HepG2 (cell line): Measurements from ENCODE around the gene HOXC4. TPM values are rescaled to one million over a fixed set of nuclear protein-coding genes. Genes with fewer than 3 reads are reported as not detected.
"Not testable (repeated sequence)": the region's sequence is repeated elsewhere in the genome, so short reads cannot be mapped to it uniquely, and the experiment has no call there.

ENCODE experiments used
- ATAC-seq: fragments of 200-7000 bp; cut with Tn5 transposase; 3 replicates; pipeline ENCODE4 v1.9.1; 2020; ENCODE audit warnings: mild to moderate bottlenecking, moderate library complexity
- BruUV-seq: library from RNA; stranded (reverse); fragments of 400-500 nt; replicated peaks from 2 replicates; lab custom pipeline; 2021; lab: Mats Ljungman, UMichigan
- CTCF ChIA-PET: fragments of 300-600 bp; formaldehyde crosslinking; extraction: SDS; loops from one replicate; lab custom pipeline; 2021; ENCODE audit warnings: low total read pairs, inconsistent platforms, low intra/inter-chr PET ratio; lab: Yijun Ruan, JAX
- POLR2A ChIA-PET: fragments of 350-600 bp; sonication (Branson Sonifier 250); formaldehyde crosslinking; loops from one replicate; lab custom pipeline; 2020; ENCODE audit warnings: antibody characterized with exemption, inconsistent platforms; lab: Yijun Ruan, JAX
- DNase-seq: peaks from one replicate; pipeline ENCODE4 v3.0.0-alpha.2; 2015; ENCODE audit warnings: low spot score
- FAIRE-seq: peaks from 3 replicates; lab custom pipeline; 2011; peaks lifted over from hg19 to GRCh38; lab: Jason Lieb, UNC
- H2AFZ ChIP-seq: one replicate; pipeline ENCODE4 v1.6.1; 2011; ENCODE audit warnings: low read length, inconsistent platforms
- H3K27ac ChIP-seq: fragments of 300-600 bp; 3 replicates; pipeline ENCODE4 v1.8.0; 2011; ENCODE audit warnings: mixed run types, mild to moderate bottlenecking, mixed read lengths, low read length, inconsistent platforms; ENCODE audit not compliant: insufficient read depth; ENCODE audit errors: extremely low read length
- H3K27me3 ChIP-seq, 2 experiments: fragments of 200-600 bp in 1 of 2; 2 replicates in 1 of 2; 3 replicates in 1 of 2; pipeline versions ENCODE4 v1.6.0 to v1.8.0; 2011; ENCODE audit warnings: low read length in 2 of 2, mild to moderate bottlenecking in 2 of 2, moderate library complexity in 2 of 2, inconsistent platforms in 1 of 2; ENCODE audit not compliant: insufficient read depth in 2 of 2, control insufficient read depth in 1 of 2
- H3K36me3 ChIP-seq, 2 experiments: fragments of 200-600 bp in 1 of 2; replicated peaks in 1 of 2; 2 replicates in 1 of 2; 3 replicates in 1 of 2; pipeline versions ENCODE4 v1.5.1 to v1.8.0; 2011; ENCODE audit warnings: low read length in 2 of 2, inconsistent platforms in 1 of 2; ENCODE audit not compliant: insufficient read depth in 2 of 2, control insufficient read depth in 1 of 2
- H3K4me1 ChIP-seq: 2 replicates; pipeline ENCODE4 v1.5.1; 2012; ENCODE audit warnings: low read length, inconsistent platforms; ENCODE audit not compliant: insufficient read depth
- H3K4me2 ChIP-seq: 2 replicates; pipeline ENCODE4 v1.6.0; 2011; ENCODE audit warnings: low read depth, low read length, inconsistent platforms
- H3K4me3 ChIP-seq, 3 experiments: fragments of 200-600 bp in 1 of 3; sonication (generic), shearing (Covaris generic) in 1 of 3; replicated peaks in 1 of 3; 2 replicates each; pipeline ENCODE4 v1.5.1; 2011 to 2016; ENCODE audit warnings: low read length in 3 of 3, inconsistent platforms in 2 of 3, low read depth in 2 of 3, mild to moderate bottlenecking in 2 of 3, control low read depth in 1 of 3, mixed read lengths in 1 of 3; ENCODE audit not compliant: insufficient read depth in 1 of 3
- H3K79me2 ChIP-seq: one replicate; pipeline ENCODE4 v1.6.1; 2011; ENCODE audit warnings: low read length, inconsistent platforms; ENCODE audit not compliant: insufficient read depth
- H3K9ac ChIP-seq: 2 replicates; pipeline ENCODE4 v1.6.0; 2011; ENCODE audit warnings: mild to moderate bottlenecking, low read depth, low read length, inconsistent platforms; ENCODE audit not compliant: insufficient read depth
- H3K9me3 ChIP-seq: 2 replicates; pipeline ENCODE4 v1.5.1; 2012; ENCODE audit warnings: mild to moderate bottlenecking, low read length
- H4K20me1 ChIP-seq: 2 replicates; pipeline ENCODE4 v1.6.0; 2011; ENCODE audit warnings: inconsistent platforms, mild to moderate bottlenecking, low read length, moderate library complexity; ENCODE audit not compliant: insufficient read depth
- WGBS: methylation state at CpG from one replicate; pipeline ENCODE4 v1.1.6; 2017; ENCODE audit warnings: low lambda C conversion rate; 5-methylcytosine and 5-hydroxymethylcytosine counted together
- in situ Hi-C: cut with HindIII; loops from 2 replicates; pipeline ENCODE4 v1.10.0; 2017; ENCODE audit warnings: low pct_unique_long_range_greater_than_20kb; ENCODE audit not compliant: extremely low pct_ligation_motif_present
- intact Hi-C: fragments of 100-400 bp; cut with micrococcal nuclease; formaldehyde crosslinking; loops from one replicate; pipeline ENCODE4 v1.10.0; 2022; ENCODE audit not compliant: unreplicated experiment
- microRNA counts: library from miRNA; unstranded; fragments of <30 nt; microRNA quantifications from one replicate; lab custom pipeline; 2015
- microRNA-seq: library from miRNA; unstranded; fragments of <30 nt; microRNA quantifications from one replicate; pipeline ENCODE4, GENCODE V29; 2020
- polyA plus RNA-seq, 8 experiments: library from polyadenylated mRNA; depleted of rRNA in 3 of 8; stranded (reverse) in 7 of 8; unstranded in 1 of 8; fragments of >200 nt; fragmentation: Illumina TruSeq in 4 of 8; extraction: Trizol in 4 of 8; gene quantifications; 2 replicates each; pipeline versions ENCODE4 v1.2.1 to v1.2.3, GENCODE V29; 2011 to 2016; ENCODE audit warnings: low read depth in 4 of 8, missing spikeins in 1 of 8, mixed read lengths in 1 of 8; ENCODE audit not compliant: insufficient read depth in 1 of 8
- small RNA-seq, 3 experiments: library from RNA; depleted of rRNA; stranded (forward); fragments of <200 nt; gene quantifications; one replicate each; pipeline ENCODE3, GENCODE V24; 2012; ENCODE audit warnings: low read depth in 2 of 3, low replicate concordance in 1 of 3; ENCODE audit not compliant: insufficient read length in 3 of 3, insufficient read depth in 2 of 3
- total RNA-seq, 5 experiments: library from RNA; depleted of rRNA; stranded (reverse); fragments of >200 nt; fragmentation: Illumina TruSeq; extraction: Trizol; gene quantifications; 2 replicates each; pipeline ENCODE4 v1.2.3, GENCODE V29; 2016; ENCODE audit warnings: low read depth in 1 of 5

HOXC4 gene
- total and polyA plus RNA-seq, 2 of the 13 experiments (the other 11 are each of a cell fraction or from before 2014, with no cell fraction given) = not detected

- DNase-seq, CTCF ChIA-PET, intact Hi-C loops, H3K4me1 ChIP-seq, H3K79me2 ChIP-seq, H3K27ac ChIP-seq, ATAC-seq, POLR2A ChIA-PET, H3K4me2 ChIP-seq, H3K9me3 ChIP-seq, H3K9ac ChIP-seq, in situ Hi-C loops, BruUV-seq, FAIRE-seq, H4K20me1 ChIP-seq, H3K27me3 ChIP-seq, H3K36me3 ChIP-seq, H3K4me3 ChIP-seq, H2AFZ ChIP-seq: not testable (repeated sequence)
- 0% methylated on average over 1 of the region's 1 CpG for WGBS
Observed at GRCh38 chr12:54103827-54104226, 50.2 kb downstream of the HOXC4 start.

MicroRNAs encoded within 50 kb of the gene (microRNA counts, 767-probe panel; counts per million panel counts)
- microRNA hsa-miR-615-3p (lab: Ali Mortazavi, UCI) = not detected
- not detected for microRNA hsa-miR-615-5p (lab: Ali Mortazavi, UCI)

Small RNAs within 50 kb of the gene (microRNA-seq; reads per million reads assigned to microRNA genes)
- 1.4 reads per million for gene MIR615

Small RNAs within 50 kb of the gene (small RNA-seq; reads per million reads assigned to genes)
- 0 reads per million in 3 experiments for gene HOXC5
- 0 to 0.33 (median 0) reads per million in 3 experiments for gene MIR615
- gene RF00019 = 0 reads per million in 3 experiments

Other genes with a start within 250 kb of the HOXC4 start
- 0.07 TPM in 2 replicates for gene HOXC13, start 115.0 kb upstream of the HOXC4 start, total RNA-seq (2016; rRNA removed; fragmentation: Illumina TruSeq; extraction: Trizol)
- gene HOXC13, start 115.0 kb upstream of the HOXC4 start, polyA plus RNA-seq (2011; rRNA removed) = not detected in 2 replicates
- not detected in 2 replicates for gene HOXC12, start 98.9 kb upstream of the HOXC4 start, total RNA-seq (2016; rRNA removed; fragmentation: Illumina TruSeq; extraction: Trizol)
- gene HOXC12, start 98.9 kb upstream of the HOXC4 start, polyA plus RNA-seq (2011; rRNA removed) = not detected in 2 replicates
- gene HOXC11, start 80.7 kb upstream of the HOXC4 start, total RNA-seq (2016; rRNA removed; fragmentation: Illumina TruSeq; extraction: Trizol) = not detected in 2 replicates
- not detected in 2 replicates for gene HOXC11, start 80.7 kb upstream of the HOXC4 start, polyA plus RNA-seq (2011; rRNA removed)
- not detected in 2 replicates for gene HOTAIR, start 78.9 kb upstream of the HOXC4 start, total RNA-seq (2016; rRNA removed; fragmentation: Illumina TruSeq; extraction: Trizol)
- not detected in 2 replicates for gene HOTAIR, start 78.9 kb upstream of the HOXC4 start, polyA plus RNA-seq (2011; rRNA removed)
- not detected in 2 replicates for gene HOXC10, start 68.7 kb upstream of the HOXC4 start, total RNA-seq (2016; rRNA removed; fragmentation: Illumina TruSeq; extraction: Trizol)
- gene HOXC10, start 68.7 kb upstream of the HOXC4 start, polyA plus RNA-seq (2011; rRNA removed) = not detected in 2 replicates
- 0.94 and 1.1 TPM in 2 replicates for gene HOXC9, start 53.7 kb upstream of the HOXC4 start, total RNA-seq (2016; rRNA removed; fragmentation: Illumina TruSeq; extraction: Trizol)
- 0.10 and 0.11 TPM in 2 replicates for gene HOXC9, start 53.7 kb upstream of the HOXC4 start, polyA plus RNA-seq (2011; rRNA removed)
- not detected in 2 replicates for gene HOXC8, start 44.9 kb upstream of the HOXC4 start, total RNA-seq (2016; rRNA removed; fragmentation: Illumina TruSeq; extraction: Trizol)
- gene HOXC8, start 44.9 kb upstream of the HOXC4 start, polyA plus RNA-seq (2011; rRNA removed) = 0.04 TPM in 1 of 2 replicates, not detected in the other
- not detected in 2 replicates for gene HOXC6, start 25.4 kb upstream of the HOXC4 start, total RNA-seq (2016; rRNA removed; fragmentation: Illumina TruSeq; extraction: Trizol)
- not detected in 2 replicates for gene HOXC6, start 25.4 kb upstream of the HOXC4 start, polyA plus RNA-seq (2011; rRNA removed)
- gene HOXC5, start 20.8 kb upstream of the HOXC4 start, total RNA-seq (2016; rRNA removed; fragmentation: Illumina TruSeq; extraction: Trizol) = not detected in 2 replicates
- not detected in 2 replicates for gene HOXC5, start 20.8 kb upstream of the HOXC4 start, polyA plus RNA-seq (2011; rRNA removed)
- 35.6 and 36.9 TPM in 2 replicates for gene SMUG1, start 135.2 kb downstream of the HOXC4 start, total RNA-seq (2016; rRNA removed; fragmentation: Illumina TruSeq; extraction: Trizol)
- 31.9 and 36.1 TPM in 2 replicates for gene SMUG1, start 135.2 kb downstream of the HOXC4 start, polyA plus RNA-seq (2011; rRNA removed)
- 22.2 and 45.4 TPM in 2 replicates for gene CBX5, start 226.3 kb downstream of the HOXC4 start, total RNA-seq (2016; rRNA removed; fragmentation: Illumina TruSeq; extraction: Trizol)
- 10.5 and 16.0 TPM in 2 replicates for gene CBX5, start 226.3 kb downstream of the HOXC4 start, polyA plus RNA-seq (2011; rRNA removed)
- 1,820 and 2,673 TPM in 2 replicates for gene HNRNPA1, start 226.9 kb downstream of the HOXC4 start, total RNA-seq (2016; rRNA removed; fragmentation: Illumina TruSeq; extraction: Trizol)
- 480 and 535 TPM in 2 replicates for gene HNRNPA1, start 226.9 kb downstream of the HOXC4 start, polyA plus RNA-seq (2011; rRNA removed)
- 7.8 and 8.5 TPM in 2 replicates for gene NFE2, start 247.2 kb downstream of the HOXC4 start, total RNA-seq (2016; rRNA removed; fragmentation: Illumina TruSeq; extraction: Trizol)
- 4.1 and 4.5 TPM in 2 replicates for gene NFE2, start 247.2 kb downstream of the HOXC4 start, polyA plus RNA-seq (2011; rRNA removed)